HepG2 (cell line): ENCODE measurements around the gene SKP1. TPM values are rescaled to one million over a fixed set of nuclear protein-coding genes. Genes with fewer than 3 reads are reported as not detected.

Experiments
- ATAC-seq: fragments of 200-7000 bp; cut with Tn5 transposase; 3 replicates; pipeline ENCODE4 v1.9.1; 2020; ENCODE audit warnings: mild to moderate bottlenecking, moderate library complexity
- BruUV-seq: library from RNA; stranded (reverse); fragments of 400-500 nt; replicated peaks from 2 replicates; lab custom pipeline; 2021; lab: Mats Ljungman, UMichigan
- CTCF ChIA-PET: fragments of 300-600 bp; formaldehyde crosslinking; extraction: SDS; loops from one replicate; lab custom pipeline; 2021; ENCODE audit warnings: low total read pairs, inconsistent platforms, low intra/inter-chr PET ratio; lab: Yijun Ruan, JAX
- POLR2A ChIA-PET: fragments of 350-600 bp; sonication (Branson Sonifier 250); formaldehyde crosslinking; loops from one replicate; lab custom pipeline; 2020; ENCODE audit warnings: antibody characterized with exemption, inconsistent platforms; lab: Yijun Ruan, JAX
- DNase-seq: peaks from one replicate; pipeline ENCODE4 v3.0.0-alpha.2; 2015; ENCODE audit warnings: low spot score
- FAIRE-seq: peaks from 3 replicates; lab custom pipeline; 2011; peaks lifted over from hg19 to GRCh38; lab: Jason Lieb, UNC
- H2AFZ ChIP-seq: one replicate; pipeline ENCODE4 v1.6.1; 2011; ENCODE audit warnings: low read length, inconsistent platforms
- H3K27ac ChIP-seq: fragments of 300-600 bp; 3 replicates; pipeline ENCODE4 v1.8.0; 2011; ENCODE audit warnings: mixed run types, mild to moderate bottlenecking, mixed read lengths, low read length, inconsistent platforms; ENCODE audit not compliant: insufficient read depth; ENCODE audit errors: extremely low read length
- H3K27me3 ChIP-seq, 2 experiments: fragments of 200-600 bp in 1 of 2; 2 replicates in 1 of 2; 3 replicates in 1 of 2; pipeline versions ENCODE4 v1.6.0 to v1.8.0; 2011; ENCODE audit warnings: low read length in 2 of 2, mild to moderate bottlenecking in 2 of 2, moderate library complexity in 2 of 2, inconsistent platforms in 1 of 2; ENCODE audit not compliant: insufficient read depth in 2 of 2, control insufficient read depth in 1 of 2
- H3K36me3 ChIP-seq, 2 experiments: fragments of 200-600 bp in 1 of 2; replicated peaks in 1 of 2; 2 replicates in 1 of 2; 3 replicates in 1 of 2; pipeline versions ENCODE4 v1.5.1 to v1.8.0; 2011; ENCODE audit warnings: low read length in 2 of 2, inconsistent platforms in 1 of 2; ENCODE audit not compliant: insufficient read depth in 2 of 2, control insufficient read depth in 1 of 2
- H3K4me1 ChIP-seq: 2 replicates; pipeline ENCODE4 v1.5.1; 2012; ENCODE audit warnings: low read length, inconsistent platforms; ENCODE audit not compliant: insufficient read depth
- H3K4me2 ChIP-seq: 2 replicates; pipeline ENCODE4 v1.6.0; 2011; ENCODE audit warnings: low read depth, low read length, inconsistent platforms
- H3K4me3 ChIP-seq, 3 experiments: fragments of 200-600 bp in 1 of 3; sonication (generic), shearing (Covaris generic) in 1 of 3; replicated peaks in 1 of 3; 2 replicates each; pipeline ENCODE4 v1.5.1; 2011 to 2016; ENCODE audit warnings: low read length in 3 of 3, inconsistent platforms in 2 of 3, low read depth in 2 of 3, mild to moderate bottlenecking in 2 of 3, control low read depth in 1 of 3, mixed read lengths in 1 of 3; ENCODE audit not compliant: insufficient read depth in 1 of 3
- H3K79me2 ChIP-seq: one replicate; pipeline ENCODE4 v1.6.1; 2011; ENCODE audit warnings: low read length, inconsistent platforms; ENCODE audit not compliant: insufficient read depth
- H3K9ac ChIP-seq: 2 replicates; pipeline ENCODE4 v1.6.0; 2011; ENCODE audit warnings: mild to moderate bottlenecking, low read depth, low read length, inconsistent platforms; ENCODE audit not compliant: insufficient read depth
- H3K9me3 ChIP-seq: 2 replicates; pipeline ENCODE4 v1.5.1; 2012; ENCODE audit warnings: mild to moderate bottlenecking, low read length
- H4K20me1 ChIP-seq: 2 replicates; pipeline ENCODE4 v1.6.0; 2011; ENCODE audit warnings: inconsistent platforms, mild to moderate bottlenecking, low read length, moderate library complexity; ENCODE audit not compliant: insufficient read depth
- AGO2 ChIP-seq: fragments of 200-400 bp; formaldehyde crosslinking; optimal IDR thresholded peaks from 2 replicates; pipeline ENCODE3; 2017; ENCODE audit warnings: mild to moderate bottlenecking, low read depth, low read length, moderate library complexity
- MXD4 ChIP-seq: IDR thresholded peaks from 2 replicates; pipeline ENCODE4 v1.6.1; 2016; ENCODE audit warnings: mild to moderate bottlenecking, missing biosample characterization, missing genetic modification reagents
- MYC ChIP-seq: sonication (generic); formaldehyde crosslinking; IDR thresholded peaks from 2 replicates; pipeline ENCODE4 v1.9.0; 2021; ENCODE audit warnings: missing genetic modification reagents, borderline replicate concordance
- POLR2G ChIP-seq: fragments of 200-400 bp; formaldehyde crosslinking; IDR thresholded peaks from 2 replicates; pipeline ENCODE4 v1.6.1; 2018; ENCODE audit warnings: mild to moderate bottlenecking, low read depth, low read length, moderate library complexity
- WGBS: methylation state at CpG from one replicate; pipeline ENCODE4 v1.1.6; 2017; ENCODE audit warnings: low lambda C conversion rate; 5-methylcytosine and 5-hydroxymethylcytosine counted together
- in situ Hi-C: cut with HindIII; loops from 2 replicates; pipeline ENCODE4 v1.10.0; 2017; ENCODE audit warnings: low pct_unique_long_range_greater_than_20kb; ENCODE audit not compliant: extremely low pct_ligation_motif_present
- intact Hi-C: fragments of 100-400 bp; cut with micrococcal nuclease; formaldehyde crosslinking; loops from one replicate; pipeline ENCODE4 v1.10.0; 2022; ENCODE audit not compliant: unreplicated experiment
- polyA plus RNA-seq, 8 experiments: library from polyadenylated mRNA; depleted of rRNA in 3 of 8; stranded (reverse) in 7 of 8; unstranded in 1 of 8; fragments of >200 nt; fragmentation: Illumina TruSeq in 4 of 8; extraction: Trizol in 4 of 8; gene quantifications; 2 replicates each; pipeline versions ENCODE4 v1.2.1 to v1.2.3, GENCODE V29; 2011 to 2016; ENCODE audit warnings: low read depth in 4 of 8, missing spikeins in 1 of 8, mixed read lengths in 1 of 8; ENCODE audit not compliant: insufficient read depth in 1 of 8
- total RNA-seq, 5 experiments: library from RNA; depleted of rRNA; stranded (reverse); fragments of >200 nt; fragmentation: Illumina TruSeq; extraction: Trizol; gene quantifications; 2 replicates each; pipeline ENCODE4 v1.2.3, GENCODE V29; 2016; ENCODE audit warnings: low read depth in 1 of 5
- TF ChIP-seq, protein P1 (sequence below): sonication (generic); formaldehyde crosslinking; IDR thresholded peaks from 2 replicates; pipeline ENCODE4 v1.5.1; 2020; ENCODE audit warnings: missing genetic modification reagents, mild to moderate bottlenecking, borderline replicate concordance
- TF ChIP-seq, protein P2 (sequence below): sonication (generic); formaldehyde crosslinking; conservative IDR thresholded peaks from 2 replicates; pipeline ENCODE4 v1.8.0; 2022; ENCODE audit warnings: mild to moderate bottlenecking, moderate library complexity, missing genetic modification reagents
- TF ChIP-seq, protein P3 (sequence below): IDR thresholded peaks from 2 replicates; pipeline ENCODE4 v1.6.1; 2016; ENCODE audit warnings: mild to moderate bottlenecking
- TF ChIP-seq, protein P4 (sequence below), 2 experiments: fragments of 450-650 bp in 1 of 2; sonication (generic) in 1 of 2; formaldehyde crosslinking in 1 of 2; IDR thresholded peaks; 2 replicates each; pipeline versions ENCODE4 v1.6.1 to v1.8.0; 2016 to 2022; ENCODE audit warnings: antibody characterized with exemption in 1 of 2, mild to moderate bottlenecking in 1 of 2, missing genetic modification reagents in 1 of 2

SKP1 gene
- total and polyA plus RNA-seq, 2 of the 13 experiments (the other 11 are each of a cell fraction or from before 2014, with no cell fraction given), result 134 to 340 TPM

DNA sequence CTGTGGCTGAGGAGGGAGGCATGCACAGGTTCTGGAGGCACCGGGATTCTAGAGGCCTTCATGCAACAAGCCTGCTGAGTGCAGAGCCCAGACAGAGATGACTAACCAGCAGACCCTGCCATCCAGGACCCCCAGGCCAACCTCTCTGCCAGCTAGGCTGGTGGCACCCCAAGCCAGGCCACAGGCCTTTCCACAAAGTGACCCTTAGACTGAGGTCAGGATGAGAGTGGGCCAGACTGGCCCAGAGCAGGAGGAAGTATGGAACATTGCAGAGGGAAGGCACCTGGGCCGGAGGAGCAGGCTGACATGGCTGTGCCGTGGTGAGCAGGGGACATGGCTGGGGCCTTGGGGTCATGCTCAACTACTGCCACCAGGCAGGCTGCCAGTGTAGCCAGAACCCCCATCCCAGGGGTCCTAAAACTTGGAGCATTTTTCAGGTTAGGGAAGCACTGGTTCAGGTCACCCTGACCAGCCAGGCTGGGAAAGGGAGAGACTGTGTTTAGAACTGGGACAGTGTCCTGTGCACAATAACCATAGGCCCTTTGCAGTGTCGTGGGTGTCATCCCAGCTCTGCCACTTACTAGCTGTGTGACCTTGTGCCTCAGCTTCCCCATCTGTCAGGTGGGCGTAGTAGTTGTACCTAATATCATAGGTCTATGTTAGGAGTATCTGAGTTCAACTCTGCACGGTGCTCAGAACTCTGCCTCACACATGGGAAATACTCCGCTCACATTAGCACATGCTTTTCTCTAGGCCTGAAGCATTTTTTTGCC, 45.0 kb downstream of the SKP1 start:
- ATAC-seq, result no peak
- DNase-seq, result no peak
- Histone ChIP-seq H2AFZ (no peak overlapping the region), H3K27ac (no peak overlapping the region), H3K36me3 (peaks cover 8 to 42% of the 10 kb centered on the region in 2 experiments; a peak in 4 of 5 replicates), H3K9ac (no peak overlapping the region), H3K4me2 (no peak overlapping the region), H3K4me3 (no peak overlapping the region), H3K9me3 (no peaks in the 10 kb centered on the region), H4K20me1 (no peaks in the 10 kb centered on the region), H3K27me3 (no peaks in the 10 kb centered on the region), H3K79me2 (no peaks in the 10 kb centered on the region), H3K4me1 (no peaks in the 10 kb centered on the region)
- no TSS peak for BruUV-seq
- in situ Hi-C loops, result no loop called here
- POLR2A ChIA-PET, result no interaction called here
- 90% methylated on average over 6 of the region's 7 CpGs for whole genome bisulfite sequencing
- CTCF ChIA-PET, result no interaction called here
- intact Hi-C loops, result no loop called here
- TF ChIP-seq, protein P1, sequence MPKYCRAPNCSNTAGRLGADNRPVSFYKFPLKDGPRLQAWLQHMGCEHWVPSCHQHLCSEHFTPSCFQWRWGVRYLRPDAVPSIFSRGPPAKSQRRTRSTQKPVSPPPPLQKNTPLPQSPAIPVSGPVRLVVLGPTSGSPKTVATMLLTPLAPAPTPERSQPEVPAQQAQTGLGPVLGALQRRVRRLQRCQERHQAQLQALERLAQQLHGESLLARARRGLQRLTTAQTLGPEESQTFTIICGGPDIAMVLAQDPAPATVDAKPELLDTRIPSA (CRISPR knock-in tag), result no peak
- TF ChIP-seq, protein P2, sequence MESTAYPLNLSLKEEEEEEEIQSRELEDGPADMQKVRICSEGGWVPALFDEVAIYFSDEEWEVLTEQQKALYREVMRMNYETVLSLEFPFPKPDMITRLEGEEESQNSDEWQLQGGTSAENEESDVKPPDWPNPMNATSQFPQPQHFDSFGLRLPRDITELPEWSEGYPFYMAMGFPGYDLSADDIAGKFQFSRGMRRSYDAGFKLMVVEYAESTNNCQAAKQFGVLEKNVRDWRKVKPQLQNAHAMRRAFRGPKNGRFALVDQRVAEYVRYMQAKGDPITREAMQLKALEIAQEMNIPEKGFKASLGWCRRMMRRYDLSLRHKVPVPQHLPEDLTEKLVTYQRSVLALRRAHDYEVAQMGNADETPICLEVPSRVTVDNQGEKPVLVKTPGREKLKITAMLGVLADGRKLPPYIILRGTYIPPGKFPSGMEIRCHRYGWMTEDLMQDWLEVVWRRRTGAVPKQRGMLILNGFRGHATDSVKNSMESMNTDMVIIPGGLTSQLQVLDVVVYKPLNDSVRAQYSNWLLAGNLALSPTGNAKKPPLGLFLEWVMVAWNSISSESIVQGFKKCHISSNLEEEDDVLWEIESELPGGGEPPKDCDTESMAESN (CRISPR knock-in tag), result no peak
- no peak for TF ChIP-seq MYC
- TF ChIP-seq MXD4, result no peak
- TF ChIP-seq POLR2G, result peak; percentile 23; the same call in 1 of the 2 replicates
- TF ChIP-seq, protein P3, sequence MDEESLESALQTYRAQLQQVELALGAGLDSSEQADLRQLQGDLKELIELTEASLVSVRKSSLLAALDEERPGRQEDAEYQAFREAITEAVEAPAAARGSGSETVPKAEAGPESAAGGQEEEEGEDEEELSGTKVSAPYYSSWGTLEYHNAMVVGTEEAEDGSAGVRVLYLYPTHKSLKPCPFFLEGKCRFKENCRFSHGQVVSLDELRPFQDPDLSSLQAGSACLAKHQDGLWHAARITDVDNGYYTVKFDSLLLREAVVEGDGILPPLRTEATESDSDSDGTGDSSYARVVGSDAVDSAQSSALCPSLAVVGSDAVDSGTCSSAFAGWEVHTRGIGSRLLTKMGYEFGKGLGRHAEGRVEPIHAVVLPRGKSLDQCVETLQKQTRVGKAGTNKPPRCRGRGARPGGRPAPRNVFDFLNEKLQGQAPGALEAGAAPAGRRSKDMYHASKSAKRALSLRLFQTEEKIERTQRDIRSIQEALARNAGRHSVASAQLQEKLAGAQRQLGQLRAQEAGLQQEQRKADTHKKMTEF (CRISPR knock-in tag), result no peak
- TF ChIP-seq, protein P4, sequence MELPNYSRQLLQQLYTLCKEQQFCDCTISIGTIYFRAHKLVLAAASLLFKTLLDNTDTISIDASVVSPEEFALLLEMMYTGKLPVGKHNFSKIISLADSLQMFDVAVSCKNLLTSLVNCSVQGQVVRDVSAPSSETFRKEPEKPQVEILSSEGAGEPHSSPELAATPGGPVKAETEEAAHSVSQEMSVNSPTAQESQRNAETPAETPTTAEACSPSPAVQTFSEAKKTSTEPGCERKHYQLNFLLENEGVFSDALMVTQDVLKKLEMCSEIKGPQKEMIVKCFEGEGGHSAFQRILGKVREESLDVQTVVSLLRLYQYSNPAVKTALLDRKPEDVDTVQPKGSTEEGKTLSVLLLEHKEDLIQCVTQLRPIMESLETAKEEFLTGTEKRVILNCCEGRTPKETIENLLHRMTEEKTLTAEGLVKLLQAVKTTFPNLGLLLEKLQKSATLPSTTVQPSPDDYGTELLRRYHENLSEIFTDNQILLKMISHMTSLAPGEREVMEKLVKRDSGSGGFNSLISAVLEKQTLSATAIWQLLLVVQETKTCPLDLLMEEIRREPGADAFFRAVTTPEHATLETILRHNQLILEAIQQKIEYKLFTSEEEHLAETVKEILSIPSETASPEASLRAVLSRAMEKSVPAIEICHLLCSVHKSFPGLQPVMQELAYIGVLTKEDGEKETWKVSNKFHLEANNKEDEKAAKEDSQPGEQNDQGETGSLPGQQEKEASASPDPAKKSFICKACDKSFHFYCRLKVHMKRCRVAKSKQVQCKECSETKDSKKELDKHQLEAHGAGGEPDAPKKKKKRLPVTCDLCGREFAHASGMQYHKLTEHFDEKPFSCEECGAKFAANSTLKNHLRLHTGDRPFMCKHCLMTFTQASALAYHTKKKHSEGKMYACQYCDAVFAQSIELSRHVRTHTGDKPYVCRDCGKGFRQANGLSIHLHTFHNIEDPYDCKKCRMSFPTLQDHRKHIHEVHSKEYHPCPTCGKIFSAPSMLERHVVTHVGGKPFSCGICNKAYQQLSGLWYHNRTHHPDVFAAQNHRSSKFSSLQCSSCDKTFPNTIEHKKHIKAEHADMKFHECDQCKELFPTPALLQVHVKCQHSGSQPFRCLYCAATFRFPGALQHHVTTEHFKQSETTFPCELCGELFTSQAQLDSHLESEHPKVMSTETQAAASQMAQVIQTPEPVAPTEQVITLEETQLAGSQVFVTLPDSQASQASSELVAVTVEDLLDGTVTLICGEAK (IDR thresholded peaks at IDR 0.05), result no peak
- TF ChIP-seq, protein P4 (CRISPR knock-in tag; IDR thresholded peaks at IDR 0.05), result no peak
- peak; percentile 35 for TF ChIP-seq AGO2
- FAIRE-seq, result no peak
